Osteoblast (primary cell): Measurements from ENCODE around the gene SKAP1. TPM values are rescaled to one million over a fixed set of nuclear protein-coding genes. Genes with fewer than 3 reads are reported as not detected.
A peak's percentile ranks its signal among the peaks of the same experiment; 100 is the strongest.

Source experiments
- DNase-seq: peaks from one replicate; pipeline ENCODE4 v3.0.0; 2011; ENCODE audit warnings: low spot score, mixed read lengths; ENCODE audit not compliant: insufficient read length; ENCODE audit errors: missing footprints
- H2AFZ ChIP-seq: 2 replicates; pipeline ENCODE4 v1.6.0; 2011; ENCODE audit warnings: mild to moderate bottlenecking, low read length
- H3K27ac ChIP-seq: 2 replicates; pipeline ENCODE4 v1.5.1; 2011; ENCODE audit warnings: mild to moderate bottlenecking, low read depth, low read length, moderate library complexity
- H3K27me3 ChIP-seq: 2 replicates; pipeline ENCODE4 v1.6.0; 2012; ENCODE audit warnings: mild to moderate bottlenecking, control low read depth, inconsistent platforms, low read length, moderate library complexity; ENCODE audit not compliant: insufficient read depth
- H3K36me3 ChIP-seq: 2 replicates; pipeline ENCODE4 v1.5.1; 2011; ENCODE audit warnings: mild to moderate bottlenecking, low read length, control low read depth, moderate library complexity; ENCODE audit not compliant: insufficient read depth
- H3K4me1 ChIP-seq: 2 replicates; pipeline ENCODE4 v1.5.1; 2011; ENCODE audit warnings: mild to moderate bottlenecking, low read length, control low read depth, moderate library complexity; ENCODE audit not compliant: insufficient read depth
- H3K4me2 ChIP-seq: 2 replicates; pipeline ENCODE4 v1.6.0; 2011; ENCODE audit warnings: mild to moderate bottlenecking, low read length; ENCODE audit not compliant: insufficient read depth
- H3K4me3 ChIP-seq: fragments of 200-600 bp; sonication (generic); 3 replicates; pipeline ENCODE4 v1.5.1; 2012; ENCODE audit warnings: mild to moderate bottlenecking, low read length, inconsistent platforms; ENCODE audit not compliant: insufficient read depth
- H3K79me2 ChIP-seq: 2 replicates; pipeline ENCODE4 v1.6.0; 2012; ENCODE audit warnings: mild to moderate bottlenecking, low read length, control low read depth, inconsistent platforms; ENCODE audit not compliant: insufficient read depth
- H3K9me3 ChIP-seq: 2 replicates; pipeline ENCODE4 v1.5.1; 2011; ENCODE audit warnings: low read depth, low read length, control low read depth
- H4K20me1 ChIP-seq: 2 replicates; pipeline ENCODE4 v1.6.0; 2012; ENCODE audit warnings: mild to moderate bottlenecking, low read length, control low read depth; ENCODE audit not compliant: insufficient read depth
- total RNA-seq: library from RNA; depleted of rRNA; stranded (reverse); fragments of >200 nt; gene quantifications from 2 replicates; pipeline ENCODE4 v1.2.3, GENCODE V29; 2012
- TF ChIP-seq, protein P1 (sequence below): IDR thresholded peaks from 2 replicates; pipeline ENCODE4 v1.5.1; 2011; ENCODE audit warnings: mild to moderate bottlenecking, low read depth, low read length, moderate library complexity; ENCODE audit errors: extremely low read depth

SKAP1 gene
- total RNA-seq, 1 donor = not detected

- Histone ChIP-seq H3K4me2 (no peak overlapping the region), H3K4me1 (no peaks in the 10 kb centered on the region), H3K4me3 (no peak overlapping the region), H2AFZ (no peak overlapping the region), H3K36me3 (no peaks in the 10 kb centered on the region), H3K9me3 (no peaks in the 10 kb centered on the region), H4K20me1 (no peaks in the 10 kb centered on the region), H3K79me2 (no peaks in the 10 kb centered on the region), H3K27me3 (peaks cover 84% of the 10 kb centered on the region), H3K27ac (no peak overlapping the region)
- no peak for DNase-seq
- TF ChIP-seq, protein P1, sequence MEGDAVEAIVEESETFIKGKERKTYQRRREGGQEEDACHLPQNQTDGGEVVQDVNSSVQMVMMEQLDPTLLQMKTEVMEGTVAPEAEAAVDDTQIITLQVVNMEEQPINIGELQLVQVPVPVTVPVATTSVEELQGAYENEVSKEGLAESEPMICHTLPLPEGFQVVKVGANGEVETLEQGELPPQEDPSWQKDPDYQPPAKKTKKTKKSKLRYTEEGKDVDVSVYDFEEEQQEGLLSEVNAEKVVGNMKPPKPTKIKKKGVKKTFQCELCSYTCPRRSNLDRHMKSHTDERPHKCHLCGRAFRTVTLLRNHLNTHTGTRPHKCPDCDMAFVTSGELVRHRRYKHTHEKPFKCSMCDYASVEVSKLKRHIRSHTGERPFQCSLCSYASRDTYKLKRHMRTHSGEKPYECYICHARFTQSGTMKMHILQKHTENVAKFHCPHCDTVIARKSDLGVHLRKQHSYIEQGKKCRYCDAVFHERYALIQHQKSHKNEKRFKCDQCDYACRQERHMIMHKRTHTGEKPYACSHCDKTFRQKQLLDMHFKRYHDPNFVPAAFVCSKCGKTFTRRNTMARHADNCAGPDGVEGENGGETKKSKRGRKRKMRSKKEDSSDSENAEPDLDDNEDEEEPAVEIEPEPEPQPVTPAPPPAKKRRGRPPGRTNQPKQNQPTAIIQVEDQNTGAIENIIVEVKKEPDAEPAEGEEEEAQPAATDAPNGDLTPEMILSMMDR = no peak
These were observed 245.3 kb downstream of the SKAP1 start for GRCh38 chr17:48184721-48185120.

GRCh38 chr17:48181653-48182052 lies 248.4 kb downstream of the SKAP1 start:
- Histone ChIP-seq H3K4me3 (no peak overlapping the region), H4K20me1 (no peaks in the 10 kb centered on the region), H3K9me3 (no peaks in the 10 kb centered on the region), H3K79me2 (no peaks in the 10 kb centered on the region), H3K27me3 (peaks cover 64% of the 10 kb centered on the region), H2AFZ (no peak overlapping the region), H3K36me3 (no peaks in the 10 kb centered on the region), H3K4me1 (peaks cover under 1% of the 10 kb centered on the region), H3K4me2 (no peak overlapping the region), H3K27ac (no peak overlapping the region)
- DNase-seq = no peak
- TF ChIP-seq, protein P1 = peak; percentile 69

- peaks cover 7% of the 10 kb centered on the region for H3K4me1 ChIP-seq
- H3K4me2 ChIP-seq = no peak overlapping the region
- DNase-seq = no peak
- no peaks in the 10 kb centered on the region for H3K9me3 ChIP-seq
- no peaks in the 10 kb centered on the region for H3K79me2 ChIP-seq
- H2AFZ ChIP-seq = no peak overlapping the region
- peaks cover 62% of the 10 kb centered on the region for H3K27me3 ChIP-seq
- H3K27ac ChIP-seq = no peak overlapping the region
- no peak overlapping the region for H3K4me3 ChIP-seq
- no peaks in the 10 kb centered on the region for H4K20me1 ChIP-seq
- TF ChIP-seq, protein P1 = no peak
- no peaks in the 10 kb centered on the region for H3K36me3 ChIP-seq
These were observed 249.0 kb downstream of the SKAP1 start for GRCh38 chr17:48180842-48181629.

DNA sequence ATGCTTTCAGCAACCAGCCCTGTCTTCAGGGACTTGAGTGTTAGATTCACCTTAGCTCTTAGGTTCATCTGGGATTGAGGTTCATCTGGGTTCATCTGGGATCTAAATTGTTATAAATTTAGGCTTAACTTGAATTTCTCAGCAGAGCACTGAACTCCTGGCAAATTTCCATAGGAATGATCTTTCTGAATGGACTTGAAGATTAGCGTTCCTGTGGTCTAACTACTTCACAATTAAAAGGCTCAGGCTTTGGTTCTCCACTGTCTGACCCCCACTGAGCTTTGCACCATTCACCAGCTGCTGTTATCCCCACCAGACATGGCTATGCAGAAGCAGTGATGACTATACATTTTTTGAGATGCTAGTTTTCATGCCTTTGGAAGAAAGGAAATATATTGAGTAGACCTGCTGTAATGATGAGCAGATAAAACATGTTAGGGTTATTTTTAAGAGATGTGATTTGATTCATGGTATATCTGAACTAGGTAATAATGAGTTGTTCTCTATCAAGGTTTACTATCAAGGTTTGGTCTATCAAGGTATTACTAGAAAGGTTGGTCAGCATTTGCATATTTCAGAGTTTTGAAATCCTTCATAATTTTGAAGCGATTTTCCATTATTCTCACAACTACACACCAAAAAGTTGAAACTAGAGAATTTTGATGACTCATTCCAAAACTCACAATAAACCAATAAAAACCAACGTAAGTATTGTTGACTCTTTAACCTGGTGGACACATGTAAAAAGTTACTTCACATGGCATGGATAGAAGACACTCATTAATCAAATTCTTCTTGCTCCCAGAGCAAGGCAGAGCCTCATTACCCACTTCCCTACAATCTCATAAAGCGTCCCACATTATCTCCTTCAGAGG lies 250.7 kb downstream of the SKAP1 start:
- H3K36me3 ChIP-seq = no peaks in the 10 kb centered on the region
- no peak overlapping the region for H3K4me2 ChIP-seq
- peaks cover 45% of the 10 kb centered on the region for H3K27me3 ChIP-seq
- H3K27ac ChIP-seq = no peak overlapping the region
- no peaks in the 10 kb centered on the region for H3K79me2 ChIP-seq
- H4K20me1 ChIP-seq = no peaks in the 10 kb centered on the region
- DNase-seq = no peak
- H3K4me3 ChIP-seq = no peak overlapping the region
- peaks cover 20% of the 10 kb centered on the region for H3K4me1 ChIP-seq
- TF ChIP-seq, protein P1 = no peak
- H3K9me3 ChIP-seq = no peaks in the 10 kb centered on the region
- no peak overlapping the region for H2AFZ ChIP-seq
